Measurements from ENCODE around the gene FNDC11.

Gene FNDC11

GRCh38 chr20:63536997-63537524 lies 16.9 kb upstream of the FNDC11 start, which contains the start of gene PTK6:
Gene PTK6 (minus strand): TSS chr20:63537376. CDS start chr20:63537314, 62 bp downstream.
- DNase-seq = no peak
- no peak for TF ChIP-seq CTCF (IDR thresholded peaks at IDR 0.05; ENCODE audit: low read depth, low read length, missing control alignments)
- Histone ChIP-seq H3K36me3 (replicated peaks) (no peaks in the 10 kb centered on the region), H3K27ac (no peak within 1 kb of the TSS), H3K4me3 (ENCODE audit: low read depth, low read length) (peak within 1 kb of the TSS; percentile 36), H3K27me3 (replicated peaks) (no peaks in the 10 kb centered on the region)
- in situ Hi-C loops (cut with HindIII; ENCODE audit: low pct_ligation_motif_present, low sequenced_read_pairs) = no loop called here

GRCh38 chr20:63537525-63538203 lies 16.3 kb upstream of the FNDC11 start:
- in situ Hi-C loops (cut with HindIII; ENCODE audit: low pct_ligation_motif_present, low sequenced_read_pairs) = no loop called here
- no peaks in the 10 kb centered on the region for H3K36me3 ChIP-seq (replicated peaks)
- DNase-seq = peak; percentile 63
- H3K27me3 ChIP-seq (replicated peaks) = no peaks in the 10 kb centered on the region
- peak; percentile 92 for TF ChIP-seq CTCF (IDR thresholded peaks at IDR 0.05; ENCODE audit: low read depth, low read length, missing control alignments)
- no peak overlapping the region for H3K27ac ChIP-seq
- peak overlapping the region; percentile 36 for H3K4me3 ChIP-seq (ENCODE audit: low read depth, low read length)

GRCh38 chr20:63538204-63539091 lies 15.5 kb upstream of the FNDC11 start:
- in situ Hi-C loops (cut with HindIII; ENCODE audit: low pct_ligation_motif_present, low sequenced_read_pairs) = no loop called here
- H3K27me3 ChIP-seq (replicated peaks) = no peaks in the 10 kb centered on the region
- H3K36me3 ChIP-seq (replicated peaks) = no peaks in the 10 kb centered on the region
- no peak overlapping the region for H3K27ac ChIP-seq
- no peak for DNase-seq
- TF ChIP-seq CTCF (IDR thresholded peaks at IDR 0.05; ENCODE audit: low read depth, low read length, missing control alignments) = no peak
- H3K4me3 ChIP-seq (ENCODE audit: low read depth, low read length) = peak overlapping the region; percentile 36

GRCh38 chr20:63539092-63539430 lies 14.9 kb upstream of the FNDC11 start:
- TF ChIP-seq CTCF (IDR thresholded peaks at IDR 0.05; ENCODE audit: low read depth, low read length, missing control alignments) = no peak
- in situ Hi-C loops (cut with HindIII; ENCODE audit: low pct_ligation_motif_present, low sequenced_read_pairs) = no loop called here
- Histone ChIP-seq H3K27ac (no peak overlapping the region), H3K27me3 (replicated peaks) (no peaks in the 10 kb centered on the region), H3K4me3 (ENCODE audit: low read depth, low read length) (no peak overlapping the region), H3K36me3 (replicated peaks) (no peaks in the 10 kb centered on the region)
- DNase-seq = no peak

- no peaks in the 10 kb centered on the region for H3K27me3 ChIP-seq (replicated peaks)
- TF ChIP-seq CTCF (IDR thresholded peaks at IDR 0.05; ENCODE audit: low read depth, low read length, missing control alignments) = no peak
Observed at GRCh38 chr20:63539441-63540370, 14.3 kb upstream of the FNDC11 start.

More at GRCh38 chr20:63539441-63540370, 14.3 kb upstream of the FNDC11 start:
- Histone ChIP-seq H3K36me3 (replicated peaks) (no peaks in the 10 kb centered on the region), H3K4me3 (ENCODE audit: low read depth, low read length) (no peak overlapping the region), H3K27ac (no peak overlapping the region)
- DNase-seq = no peak
- in situ Hi-C loops (cut with HindIII; ENCODE audit: low pct_ligation_motif_present, low sequenced_read_pairs) = no loop called here

All from brain microvascular endothelial cell (primary cell).